HEK293 (cell line): ENCODE data around the gene DAGLA.

ENCODE experiments used
- CTCF ChIA-PET: fragments of 350-600 bp; formaldehyde crosslinking; extraction: SDS; loops from one replicate; lab custom pipeline; 2021; ENCODE audit warnings: antibody characterized with exemption; lab: Yijun Ruan, JAX
- POLR2A ChIA-PET: fragments of 300-600 bp; formaldehyde crosslinking; extraction: SDS; loops from one replicate; lab custom pipeline; 2020; ENCODE audit warnings: antibody characterized with exemption, inconsistent platforms; lab: Yijun Ruan, JAX
- H3K27ac ChIP-seq: fragments of 200-500 bp; sonication (Bioruptor generic); 2 replicates; pipeline ENCODE4 v1.5.1; 2014; ENCODE audit warnings: low read depth, low read length, control low read depth, inconsistent platforms; ENCODE audit errors: extremely low read depth
- H3K36me3 ChIP-seq, 2 experiments: fragments of 200-500 bp in 1 of 2; sonication (Bioruptor generic) in 1 of 2; 1 replicate in 1 of 2; 2 replicates in 1 of 2; pipeline ENCODE4 v1.5.1; 2014 to 2017; ENCODE audit warnings: inconsistent platforms in 2 of 2, low read length in 2 of 2; ENCODE audit not compliant: control insufficient read depth in 2 of 2, insufficient read depth in 1 of 2
- H3K4me1 ChIP-seq: fragments of 200-500 bp; sonication (Bioruptor generic); 2 replicates; pipeline ENCODE4 v1.5.1; 2014; ENCODE audit warnings: mild to moderate bottlenecking, low read length, inconsistent platforms; ENCODE audit not compliant: control insufficient read depth, insufficient read depth
- H3K4me3 ChIP-seq: 2 replicates; pipeline ENCODE4 v1.5.1; 2011; ENCODE audit warnings: low read depth, mild to moderate bottlenecking, control low read depth, low read length, moderate library complexity
- H3K9me3 ChIP-seq: fragments of 200-500 bp; sonication (Bioruptor generic); 2 replicates; pipeline ENCODE4 v1.5.1; 2014; ENCODE audit warnings: low read depth, low read length, inconsistent platforms; ENCODE audit not compliant: control insufficient read depth, insufficient read depth
- GLI4 ChIP-seq: fragments of 450-650 bp; formaldehyde crosslinking; IDR thresholded peaks from 2 replicates; pipeline ENCODE4 v1.5.1; 2016; ENCODE audit warnings: missing biosample characterization, missing genetic modification characterization
- OVOL3 ChIP-seq: fragments of 450-650 bp; formaldehyde crosslinking; IDR thresholded peaks from 2 replicates; pipeline ENCODE4 v1.5.1; 2016; ENCODE audit warnings: missing biosample characterization, missing genetic modification characterization
- SP2 ChIP-seq: fragments of 450-650 bp; formaldehyde crosslinking; IDR thresholded peaks from 2 replicates; pipeline ENCODE4 v1.5.1; 2016; ENCODE audit warnings: missing biosample characterization, missing genetic modification characterization
- SP7 ChIP-seq: fragments of 450-650 bp; formaldehyde crosslinking; IDR thresholded peaks from 2 replicates; pipeline ENCODE4 v1.5.1; 2016; ENCODE audit warnings: missing biosample characterization, missing genetic modification characterization
- ZBTB7A ChIP-seq: fragments of 450-650 bp; formaldehyde crosslinking; IDR thresholded peaks from 2 replicates; pipeline ENCODE4 v1.5.1; 2016; ENCODE audit warnings: low read depth, missing biosample characterization, missing genetic modification characterization
- ZBTB8A ChIP-seq: fragments of 450-650 bp; formaldehyde crosslinking; IDR thresholded peaks from 2 replicates; pipeline ENCODE4 v1.5.1; 2016; ENCODE audit warnings: missing biosample characterization, missing genetic modification characterization
- ZNF184 ChIP-seq: fragments of 450-650 bp; IDR thresholded peaks from 2 replicates; pipeline ENCODE4 v1.5.1; 2018; ENCODE audit warnings: missing biosample characterization, mild to moderate bottlenecking, missing genetic modification characterization
- ZNF335 ChIP-seq: fragments of 450-650 bp; formaldehyde crosslinking; conservative IDR thresholded peaks from 2 replicates; pipeline ENCODE4 v1.5.1; 2016; ENCODE audit warnings: missing biosample characterization, missing genetic modification characterization
- ZNF354C ChIP-seq: fragments of 450-650 bp; formaldehyde crosslinking; IDR thresholded peaks from 2 replicates; pipeline ENCODE4 v1.5.1; 2016; ENCODE audit warnings: missing biosample characterization, missing genetic modification characterization, low read depth, borderline replicate concordance
- ZNF37A ChIP-seq: fragments of 450-650 bp; IDR thresholded peaks from 2 replicates; pipeline ENCODE4 v1.5.1; 2018; ENCODE audit warnings: missing biosample characterization, missing genetic modification characterization
- ZNF391 ChIP-seq: fragments of 450-650 bp; formaldehyde crosslinking; IDR thresholded peaks from 2 replicates; pipeline ENCODE4 v1.5.1; 2016; ENCODE audit warnings: low read depth, missing biosample characterization, missing genetic modification characterization, borderline replicate concordance
- ZNF433 ChIP-seq: fragments of 450-650 bp; formaldehyde crosslinking; IDR thresholded peaks from 2 replicates; pipeline ENCODE4 v1.5.1; 2016; ENCODE audit warnings: missing biosample characterization, missing genetic modification characterization, low read depth
- ZNF514 ChIP-seq: fragments of 450-650 bp; formaldehyde crosslinking; IDR thresholded peaks from 2 replicates; pipeline ENCODE4 v1.5.1; 2016; ENCODE audit warnings: missing biosample characterization, missing genetic modification characterization
- ZNF555 ChIP-seq: fragments of 450-650 bp; formaldehyde crosslinking; conservative IDR thresholded peaks from 2 replicates; pipeline ENCODE4 v1.5.1; 2017; ENCODE audit warnings: missing biosample characterization, mild to moderate bottlenecking, missing genetic modification characterization, inconsistent platforms
- ZNF561 ChIP-seq: fragments of 450-650 bp; IDR thresholded peaks from 2 replicates; pipeline ENCODE4 v1.5.1; 2018; ENCODE audit warnings: missing biosample characterization, missing genetic modification characterization, borderline replicate concordance
- TF ChIP-seq, protein P1 (sequence below): fragments of 450-650 bp; formaldehyde crosslinking; IDR thresholded peaks from 2 replicates; pipeline ENCODE4 v1.5.1; 2016; ENCODE audit warnings: missing biosample characterization, missing genetic modification characterization
- TF ChIP-seq, protein P2 (sequence below): fragments of 450-650 bp; formaldehyde crosslinking; IDR thresholded peaks from 2 replicates; pipeline ENCODE4 v1.5.1; 2016; ENCODE audit warnings: missing biosample characterization, missing genetic modification characterization, low read depth
- TF ChIP-seq, protein P3 (sequence below): sonication (generic); formaldehyde crosslinking; IDR thresholded peaks from 2 replicates; pipeline ENCODE4 v1.8.1; 2022; ENCODE audit warnings: mild to moderate bottlenecking, moderate library complexity, missing genetic modification reagents
- TF ChIP-seq, protein P4 (sequence below): fragments of 450-650 bp; formaldehyde crosslinking; IDR thresholded peaks from 2 replicates; pipeline ENCODE4 v1.5.1; 2016; ENCODE audit warnings: missing biosample characterization, missing genetic modification characterization
- TF ChIP-seq, protein P5 (sequence below): fragments of 450-650 bp; formaldehyde crosslinking; conservative IDR thresholded peaks from 2 replicates; pipeline ENCODE4 v1.5.1; 2016; ENCODE audit warnings: low read depth, missing biosample characterization, missing genetic modification characterization

The DAGLA gene

DNA sequence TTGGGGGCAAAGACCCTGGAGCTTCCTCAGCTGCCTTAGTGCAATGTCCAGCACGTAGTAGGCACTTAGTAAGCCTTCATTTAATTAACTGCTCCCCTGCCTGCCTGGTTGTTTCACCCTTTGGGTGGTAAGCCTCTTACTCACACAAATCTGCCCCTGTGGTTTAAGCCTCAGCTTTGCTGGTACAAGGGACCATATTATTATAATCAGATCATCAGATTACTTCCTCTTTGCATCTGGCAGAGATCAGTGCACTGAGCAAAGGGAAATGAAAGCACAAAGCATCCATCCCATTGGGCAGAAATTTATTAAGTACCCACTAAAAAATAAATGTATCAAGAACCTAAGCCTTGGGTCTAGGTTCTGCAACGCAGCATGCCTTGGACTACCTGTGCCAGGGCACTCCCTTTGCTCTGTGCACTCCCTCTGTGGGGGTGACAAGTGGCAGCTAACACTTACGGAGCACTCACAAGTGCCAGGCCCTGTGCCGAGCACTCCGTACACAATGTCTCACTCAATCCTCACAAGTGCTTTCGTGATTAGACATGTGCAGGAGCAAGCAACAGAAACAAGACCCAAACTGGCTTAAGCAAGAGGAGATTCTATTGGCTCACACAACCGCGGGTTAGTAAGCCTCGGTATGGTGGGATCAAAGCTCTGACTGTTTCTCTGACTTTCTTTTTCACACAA lies 34.9 kb upstream of the DAGLA start:
- POLR2A ChIA-PET: no interaction called here
- Histone ChIP-seq H3K4me3 (no peak overlapping the region), H3K36me3 (no peaks in the 10 kb centered on the region), H3K9me3 (no peaks in the 10 kb centered on the region), H3K4me1 (no peaks in the 10 kb centered on the region), H3K27ac (no peak overlapping the region)
- no peak for TF ChIP-seq ZNF514 (tag by site-specific recombination)
- TF ChIP-seq ZNF555 (tag by site-specific recombination): no peak
- no peak for TF ChIP-seq SP2 (tag by site-specific recombination)
- no peak for TF ChIP-seq ZBTB8A (tag by site-specific recombination)
- no peak for TF ChIP-seq ZNF335 (tag by site-specific recombination)
- TF ChIP-seq, protein P1, sequence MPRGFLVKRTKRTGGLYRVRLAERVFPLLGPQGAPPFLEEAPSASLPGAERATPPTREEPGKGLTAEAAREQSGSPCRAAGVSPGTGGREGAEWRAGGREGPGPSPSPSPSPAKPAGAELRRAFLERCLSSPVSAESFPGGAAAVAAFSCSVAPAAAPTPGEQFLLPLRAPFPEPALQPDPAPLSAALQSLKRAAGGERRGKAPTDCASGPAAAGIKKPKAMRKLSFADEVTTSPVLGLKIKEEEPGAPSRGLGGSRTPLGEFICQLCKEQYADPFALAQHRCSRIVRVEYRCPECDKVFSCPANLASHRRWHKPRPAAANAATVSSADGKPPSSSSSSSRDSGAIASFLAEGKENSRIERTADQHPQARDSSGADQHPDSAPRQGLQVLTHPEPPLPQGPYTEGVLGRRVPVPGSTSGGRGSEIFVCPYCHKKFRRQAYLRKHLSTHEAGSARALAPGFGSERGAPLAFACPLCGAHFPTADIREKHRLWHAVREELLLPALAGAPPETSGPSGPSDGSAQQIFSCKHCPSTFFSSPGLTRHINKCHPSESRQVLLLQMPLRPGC (tag by site-specific recombination): no peak
- TF ChIP-seq, protein P2, sequence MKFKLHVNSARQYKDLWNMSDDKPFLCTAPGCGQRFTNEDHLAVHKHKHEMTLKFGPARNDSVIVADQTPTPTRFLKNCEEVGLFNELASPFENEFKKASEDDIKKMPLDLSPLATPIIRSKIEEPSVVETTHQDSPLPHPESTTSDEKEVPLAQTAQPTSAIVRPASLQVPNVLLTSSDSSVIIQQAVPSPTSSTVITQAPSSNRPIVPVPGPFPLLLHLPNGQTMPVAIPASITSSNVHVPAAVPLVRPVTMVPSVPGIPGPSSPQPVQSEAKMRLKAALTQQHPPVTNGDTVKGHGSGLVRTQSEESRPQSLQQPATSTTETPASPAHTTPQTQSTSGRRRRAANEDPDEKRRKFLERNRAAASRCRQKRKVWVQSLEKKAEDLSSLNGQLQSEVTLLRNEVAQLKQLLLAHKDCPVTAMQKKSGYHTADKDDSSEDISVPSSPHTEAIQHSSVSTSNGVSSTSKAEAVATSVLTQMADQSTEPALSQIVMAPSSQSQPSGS (tag by site-specific recombination): no peak
- TF ChIP-seq ZNF37A: no peak
- no peak for TF ChIP-seq ZNF354C (tag by site-specific recombination)
- TF ChIP-seq ZNF433: no peak
- TF ChIP-seq ZNF391: no peak
- TF ChIP-seq, protein P3, sequence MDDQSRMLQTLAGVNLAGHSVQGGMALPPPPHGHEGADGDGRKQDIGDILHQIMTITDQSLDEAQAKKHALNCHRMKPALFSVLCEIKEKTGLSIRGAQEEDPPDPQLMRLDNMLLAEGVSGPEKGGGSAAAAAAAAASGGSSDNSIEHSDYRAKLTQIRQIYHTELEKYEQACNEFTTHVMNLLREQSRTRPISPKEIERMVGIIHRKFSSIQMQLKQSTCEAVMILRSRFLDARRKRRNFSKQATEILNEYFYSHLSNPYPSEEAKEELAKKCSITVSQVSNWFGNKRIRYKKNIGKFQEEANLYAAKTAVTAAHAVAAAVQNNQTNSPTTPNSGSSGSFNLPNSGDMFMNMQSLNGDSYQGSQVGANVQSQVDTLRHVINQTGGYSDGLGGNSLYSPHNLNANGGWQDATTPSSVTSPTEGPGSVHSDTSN (CRISPR knock-in tag): no peak
- TF ChIP-seq OVOL3 (tag by site-specific recombination): no peak
- no peak for TF ChIP-seq SP7
- no peak for TF ChIP-seq ZNF561 (tag by site-specific recombination)
- CTCF ChIA-PET: interaction anchor here (0.6 to 1.5 kb wide), 3 partner anchors 67 to 198 kb away, joined by 3 to 5 read pairs (median 3); no protein-coding TSS in a partner anchor

DNA sequence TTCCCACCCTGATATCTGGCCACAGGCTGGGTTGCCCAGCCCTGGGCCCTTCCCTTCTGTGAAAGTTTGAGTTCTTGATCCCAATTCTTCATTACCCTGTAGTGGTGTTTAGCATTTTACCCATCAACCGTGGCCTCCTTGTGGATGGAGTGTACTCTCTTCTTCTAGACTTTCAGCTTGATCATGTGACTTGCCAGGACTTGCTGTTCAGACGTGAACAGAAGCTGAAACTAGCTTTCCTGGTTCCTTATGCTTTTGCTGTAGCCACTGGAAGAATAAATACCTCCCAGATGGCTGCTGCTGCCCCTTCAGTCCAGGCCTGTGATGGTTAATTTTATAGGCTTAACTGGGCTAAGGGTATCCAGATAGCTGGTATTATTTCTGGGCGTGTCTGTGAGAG lies 32.7 kb upstream of the DAGLA start:
- no peaks in the 10 kb centered on the region for H3K9me3 ChIP-seq
- POLR2A ChIA-PET: no interaction called here
- H3K27ac ChIP-seq: no peak overlapping the region
- H3K4me1 ChIP-seq: no peaks in the 10 kb centered on the region
- H3K36me3 ChIP-seq: no peaks in the 10 kb centered on the region
- no peak overlapping the region for H3K4me3 ChIP-seq
- CTCF ChIA-PET: interaction anchor here (0.6 to 3.0 kb wide), 7 partner anchors 9 to 221 kb away, joined by 3 to 26 read pairs (median 4); no protein-coding TSS in a partner anchor
- TF ChIP-seq, protein P4, sequence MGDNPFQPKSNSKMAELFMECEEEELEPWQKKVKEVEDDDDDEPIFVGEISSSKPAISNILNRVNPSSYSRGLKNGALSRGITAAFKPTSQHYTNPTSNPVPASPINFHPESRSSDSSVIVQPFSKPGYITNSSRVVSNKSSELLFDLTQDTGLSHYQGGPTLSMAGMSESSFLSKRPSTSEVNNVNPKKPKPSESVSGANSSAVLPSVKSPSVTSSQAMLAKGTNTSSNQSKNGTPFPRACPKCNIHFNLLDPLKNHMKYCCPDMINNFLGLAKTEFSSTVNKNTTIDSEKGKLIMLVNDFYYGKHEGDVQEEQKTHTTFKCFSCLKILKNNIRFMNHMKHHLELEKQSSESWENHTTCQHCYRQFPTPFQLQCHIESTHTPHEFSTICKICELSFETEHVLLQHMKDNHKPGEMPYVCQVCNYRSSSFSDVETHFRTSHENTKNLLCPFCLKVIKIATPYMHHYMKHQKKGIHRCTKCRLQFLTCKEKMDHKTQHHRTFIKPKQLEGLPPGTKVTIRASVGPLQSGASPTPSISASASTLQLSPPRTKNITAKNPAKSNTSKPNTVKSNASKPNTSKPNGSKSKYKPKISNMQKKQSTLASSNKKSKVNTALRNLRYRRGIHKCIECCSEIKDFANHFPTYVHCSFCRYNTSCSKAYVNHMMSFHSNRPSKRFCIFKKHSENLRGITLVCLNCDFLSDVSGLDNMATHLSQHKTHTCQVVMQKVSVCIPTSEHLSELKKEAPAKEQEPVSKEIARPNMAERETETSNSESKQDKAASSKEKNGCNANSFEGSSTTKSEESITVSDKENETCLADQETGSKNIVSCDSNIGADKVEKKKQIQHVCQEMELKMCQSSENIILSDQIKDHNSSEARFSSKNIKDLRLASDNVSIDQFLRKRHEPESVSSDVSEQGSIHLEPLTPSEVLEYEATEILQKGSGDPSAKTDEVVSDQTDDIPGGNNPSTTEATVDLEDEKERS (tag by site-specific recombination): no peak
- TF ChIP-seq, protein P5, sequence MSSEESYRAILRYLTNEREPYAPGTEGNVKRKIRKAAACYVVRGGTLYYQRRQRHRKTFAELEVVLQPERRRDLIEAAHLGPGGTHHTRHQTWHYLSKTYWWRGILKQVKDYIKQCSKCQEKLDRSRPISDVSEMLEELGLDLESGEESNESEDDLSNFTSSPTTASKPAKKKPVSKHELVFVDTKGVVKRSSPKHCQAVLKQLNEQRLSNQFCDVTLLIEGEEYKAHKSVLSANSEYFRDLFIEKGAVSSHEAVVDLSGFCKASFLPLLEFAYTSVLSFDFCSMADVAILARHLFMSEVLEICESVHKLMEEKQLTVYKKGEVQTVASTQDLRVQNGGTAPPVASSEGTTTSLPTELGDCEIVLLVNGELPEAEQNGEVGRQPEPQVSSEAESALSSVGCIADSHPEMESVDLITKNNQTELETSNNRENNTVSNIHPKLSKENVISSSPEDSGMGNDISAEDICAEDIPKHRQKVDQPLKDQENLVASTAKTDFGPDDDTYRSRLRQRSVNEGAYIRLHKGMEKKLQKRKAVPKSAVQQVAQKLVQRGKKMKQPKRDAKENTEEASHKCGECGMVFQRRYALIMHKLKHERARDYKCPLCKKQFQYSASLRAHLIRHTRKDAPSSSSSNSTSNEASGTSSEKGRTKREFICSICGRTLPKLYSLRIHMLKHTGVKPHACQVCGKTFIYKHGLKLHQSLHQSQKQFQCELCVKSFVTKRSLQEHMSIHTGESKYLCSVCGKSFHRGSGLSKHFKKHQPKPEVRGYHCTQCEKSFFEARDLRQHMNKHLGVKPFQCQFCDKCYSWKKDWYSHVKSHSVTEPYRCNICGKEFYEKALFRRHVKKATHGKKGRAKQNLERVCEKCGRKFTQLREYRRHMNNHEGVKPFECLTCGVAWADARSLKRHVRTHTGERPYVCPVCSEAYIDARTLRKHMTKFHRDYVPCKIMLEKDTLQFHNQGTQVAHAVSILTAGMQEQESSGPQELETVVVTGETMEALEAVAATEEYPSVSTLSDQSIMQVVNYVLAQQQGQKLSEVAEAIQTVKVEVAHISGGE: no peak
- TF ChIP-seq ZBTB7A (tag by site-specific recombination) (no peak), ZNF555 (tag by site-specific recombination) (no peak), ZNF335 (tag by site-specific recombination) (no peak), ZNF184 (no peak), GLI4 (tag by site-specific recombination) (no peak)
